Vagina (tissue), 2 donors: ENCODE results near the gene ENO2. TPM values are rescaled to one million over a fixed set of nuclear protein-coding genes. Genes with fewer than 3 reads are reported as not detected.

Experiments used
- DNase-seq, 2 donors: peaks; one replicate each; pipeline ENCODE4 v3.0.0-alpha.2; 2017; ENCODE audit errors: extremely low spot score in 2 of 2
- H3K27ac ChIP-seq: fragments of 200-600 bp; sonication (generic); one replicate; pipeline ENCODE4 v1.5.1; 2019
- H3K27me3 ChIP-seq: fragments of 200-600 bp; sonication (generic); one replicate; pipeline ENCODE4 v1.5.1; 2019
- H3K36me3 ChIP-seq, 2 donors: fragments of 200-600 bp; sonication (generic); one replicate each; pipeline ENCODE4 v1.5.1; 2017 to 2019
- H3K4me1 ChIP-seq: fragments of 200-600 bp; sonication (generic); one replicate; pipeline ENCODE4 v1.5.1; 2019
- H3K4me3 ChIP-seq, 2 donors: fragments of 200-600 bp; sonication (generic); 1 replicate in 1 of 2; 2 replicates in 1 of 2; pipeline ENCODE4 v1.5.1; 2016 to 2019
- H3K9me3 ChIP-seq: fragments of 200-600 bp; sonication (generic); one replicate; pipeline ENCODE4 v1.5.1; 2019
- CTCF ChIP-seq, 3 experiments: fragments of 450-650 bp in 2 of 3; fragments of 200-600 bp in 1 of 3; sonication (generic) in 1 of 3; IDR thresholded peaks; one replicate each; pipeline ENCODE4 v1.5.1; 2017 to 2019; ENCODE audit warnings: antibody characterized with exemption in 3 of 3, mild to moderate bottlenecking in 2 of 3, moderate library complexity in 2 of 3
- POLR2A ChIP-seq, 2 donors: fragments of 450-650 bp; IDR thresholded peaks; one replicate each; pipeline ENCODE4 v1.6.1; 2017; ENCODE audit warnings: antibody characterized with exemption in 2 of 2, mild to moderate bottlenecking in 2 of 2, moderate library complexity in 2 of 2
- POLR2AphosphoS5 ChIP-seq, 2 donors: sonication (generic); formaldehyde crosslinking; IDR thresholded peaks; one replicate each; pipeline ENCODE4 v1.9.0; 2017; ENCODE audit warnings: antibody characterized with exemption in 2 of 2, mild to moderate bottlenecking in 2 of 2, low read depth in 1 of 2; ENCODE audit not compliant: insufficient read depth in 1 of 2
- intact Hi-C: fragments of 100-400 bp; cut with DNase I; formaldehyde crosslinking; loops from one replicate; pipeline ENCODE4 v1.15.1; 2023
- total RNA-seq: library from RNA; depleted of rRNA; stranded (reverse); fragments of >200 nt; gene quantifications from one replicate; pipeline ENCODE4 v1.2.3, GENCODE V29; 2016

ENO2 gene
- total RNA-seq, 1 donor from 2014 or later = 20.1 TPM

GRCh38 chr12:6948873-6949594 is 34.7 kb downstream of the ENO2 start:
- intact Hi-C loops = loop anchor here (5.0 kb wide), 1 partner anchor 163 kb away; no protein-coding TSS in a partner anchor
- Histone ChIP-seq H3K4me1 (peaks cover 23% of the 10 kb centered on the region), H3K27me3 (no peaks in the 10 kb centered on the region), H3K9me3 (no peaks in the 10 kb centered on the region), H3K27ac (no peak overlapping the region), H3K4me3 (no peak overlapping the region), H3K36me3 (no peaks in the 10 kb centered on the region)
- TF ChIP-seq POLR2AphosphoS5 (IDR thresholded peaks at IDR 0.05; ENCODE audit: insufficient read depth in 1 of 2, low read depth in 1 of 2) = no peak
- no peak for TF ChIP-seq CTCF (IDR thresholded peaks at IDR 0.05)
- TF ChIP-seq POLR2A (IDR thresholded peaks at IDR 0.05) = no peak
- no peak for DNase-seq

GRCh38 chr12:6950401-6950801 is 36.0 kb downstream of the ENO2 start:
- intact Hi-C loops = no loop called here
- Histone ChIP-seq H3K27ac (no peak overlapping the region), H3K36me3 (no peaks in the 10 kb centered on the region), H3K4me3 (no peak overlapping the region), H3K9me3 (no peaks in the 10 kb centered on the region), H3K27me3 (no peaks in the 10 kb centered on the region), H3K4me1 (peaks cover 23% of the 10 kb centered on the region)
- no peak for DNase-seq
- no peak for TF ChIP-seq CTCF (IDR thresholded peaks at IDR 0.05)
- TF ChIP-seq POLR2AphosphoS5 (IDR thresholded peaks at IDR 0.05; ENCODE audit: insufficient read depth in 1 of 2, low read depth in 1 of 2) = no peak
- TF ChIP-seq POLR2A (IDR thresholded peaks at IDR 0.05) = no peak

GRCh38 chr12:6950811-6951540 is 36.6 kb downstream of the ENO2 start, which contains the start of gene PTPN6:
PTPN6 (plus strand) TSS chr12:6951356; CDS start chr12:6951513, 157 bp downstream.
- no peak for DNase-seq
- Histone ChIP-seq H3K27me3 (no peaks in the 10 kb centered on the region), H3K4me1 (peaks cover 17% of the 10 kb centered on the region), H3K4me3 (peak within 1 kb of the TSS; percentile 26 to 37), H3K9me3 (no peaks in the 10 kb centered on the region), H3K27ac (peak within 1 kb of the TSS; percentile 30), H3K36me3 (no peaks in the 10 kb centered on the region)
- intact Hi-C loops = no loop called here
- no peak for TF ChIP-seq POLR2A (IDR thresholded peaks at IDR 0.05)
- no peak for TF ChIP-seq POLR2AphosphoS5 (IDR thresholded peaks at IDR 0.05; ENCODE audit: insufficient read depth in 1 of 2, low read depth in 1 of 2)
- no peak for TF ChIP-seq CTCF (IDR thresholded peaks at IDR 0.05)

GRCh38 chr12:6951551-6952120 is 37.3 kb downstream of the ENO2 start:
- TF ChIP-seq POLR2A (IDR thresholded peaks at IDR 0.05) = no peak
- TF ChIP-seq POLR2AphosphoS5 (IDR thresholded peaks at IDR 0.05; ENCODE audit: insufficient read depth in 1 of 2, low read depth in 1 of 2) = no peak
- TF ChIP-seq CTCF (IDR thresholded peaks at IDR 0.05) = no peak
- Histone ChIP-seq H3K27ac (peak overlapping the region; percentile 30), H3K4me3 (peak overlapping the region; percentile 26 to 37), H3K27me3 (no peaks in the 10 kb centered on the region), H3K36me3 (no peaks in the 10 kb centered on the region), H3K9me3 (no peaks in the 10 kb centered on the region), H3K4me1 (peaks cover 11% of the 10 kb centered on the region)
- DNase-seq = no peak
- intact Hi-C loops = no loop called here
